SK-N-SH treated with all-trans-retinoic acid at 6 μM for 48 hours (cell line): Measurements from ENCODE around the gene BICD1.

Experiments
- ATAC-seq: fragments of 200-7000 bp; cut with Tn5 transposase; 3 replicates; pipeline ENCODE4 v1.9.1; 2020; ENCODE audit warnings: mild to moderate bottlenecking, moderate library complexity
- ARNTL ChIP-seq: fragments of 450-650 bp; formaldehyde crosslinking; IDR thresholded peaks from 2 replicates; pipeline ENCODE4 v1.5.0; 2020; ENCODE audit warnings: low read depth, mild to moderate bottlenecking, moderate library complexity, borderline replicate concordance
- BACH2 ChIP-seq: fragments of 250-450 bp; sonication (Bioruptor Pico); IDR thresholded peaks from 2 replicates; pipeline ENCODE4 v1.9.0; 2021; ENCODE audit warnings: mild to moderate bottlenecking, borderline replicate concordance
- CREB5 ChIP-seq: fragments of 250-450 bp; sonication (Bioruptor Pico); IDR thresholded peaks from 2 replicates; pipeline ENCODE4 v1.5.1; 2020; ENCODE audit warnings: low read depth, mild to moderate bottlenecking, moderate library complexity
- CSDC2 ChIP-seq: fragments of 250-450 bp; sonication (Bioruptor Pico); IDR thresholded peaks from 2 replicates; pipeline ENCODE4 v1.5.0; 2020; ENCODE audit warnings: mild to moderate bottlenecking, moderate library complexity
- CSRNP3 ChIP-seq: fragments of 250-450 bp; sonication (Bioruptor Pico); IDR thresholded peaks from 2 replicates; pipeline ENCODE4 v1.5.1; 2021; ENCODE audit warnings: mild to moderate bottlenecking, moderate library complexity
- ESRRG ChIP-seq: fragments of 250-450 bp; sonication (Bioruptor Pico); IDR thresholded peaks from 2 replicates; pipeline ENCODE4 v1.6.1; 2021; ENCODE audit warnings: mild to moderate bottlenecking
- GLIS3 ChIP-seq: fragments of 250-450 bp; sonication (Bioruptor Pico); IDR thresholded peaks from 2 replicates; pipeline ENCODE4 v1.5.0; 2020; ENCODE audit warnings: mild to moderate bottlenecking, moderate library complexity
- ISL1 ChIP-seq: fragments of 250-450 bp; sonication (Bioruptor Pico); IDR thresholded peaks from 2 replicates; pipeline ENCODE4 v2.1.2; 2022; ENCODE audit warnings: mild to moderate bottlenecking, moderate library complexity
- OSR1 ChIP-seq: fragments of 250-450 bp; sonication (Bioruptor Pico); IDR thresholded peaks from 2 replicates; pipeline ENCODE4 v1.8.0; 2022; ENCODE audit warnings: moderate library complexity, mild to moderate bottlenecking, inconsistent platforms
- PATZ1 ChIP-seq: fragments of 250-450 bp; sonication (Bioruptor Pico); IDR thresholded peaks from 2 replicates; pipeline ENCODE4 v1.8.0; 2020; ENCODE audit warnings: mild to moderate bottlenecking, moderate library complexity, borderline replicate concordance
- PPARA ChIP-seq: fragments of 250-450 bp; sonication (Bioruptor Pico); IDR thresholded peaks from 2 replicates; pipeline ENCODE4 v1.5.0; 2020; ENCODE audit warnings: mild to moderate bottlenecking, borderline replicate concordance
- RARB ChIP-seq: fragments of 250-450 bp; sonication (Bioruptor Pico); IDR thresholded peaks from 2 replicates; pipeline ENCODE4 v1.8.0; 2021; ENCODE audit warnings: mild to moderate bottlenecking, moderate library complexity
- SNAI2 ChIP-seq: fragments of 250-450 bp; sonication (Bioruptor Pico); IDR thresholded peaks from 2 replicates; pipeline ENCODE4 v1.5.0; 2020; ENCODE audit warnings: mild to moderate bottlenecking, moderate library complexity
- TCF4 ChIP-seq: fragments of 250-450 bp; sonication (Bioruptor Pico); IDR thresholded peaks from 2 replicates; pipeline ENCODE4 v1.8.0; 2021; ENCODE audit warnings: mild to moderate bottlenecking, moderate library complexity, borderline replicate concordance
- TOX ChIP-seq: fragments of 250-450 bp; sonication (Bioruptor Pico); IDR thresholded peaks from 2 replicates; pipeline ENCODE4 v1.8.0; 2021; ENCODE audit warnings: mild to moderate bottlenecking, moderate library complexity, borderline replicate concordance
- ZC3H10 ChIP-seq: fragments of 250-450 bp; sonication (Bioruptor Pico); IDR thresholded peaks from 2 replicates; pipeline ENCODE4 v1.5.1; 2021; ENCODE audit warnings: mild to moderate bottlenecking, moderate library complexity
- ZFP3 ChIP-seq: fragments of 250-450 bp; sonication (Bioruptor Pico); IDR thresholded peaks from 2 replicates; pipeline ENCODE4 v1.5.0; 2020; ENCODE audit warnings: mild to moderate bottlenecking, moderate library complexity
- ZFP30 ChIP-seq: fragments of 450-650 bp; formaldehyde crosslinking; IDR thresholded peaks from 2 replicates; pipeline ENCODE4 v1.5.0; 2022; ENCODE audit warnings: mild to moderate bottlenecking, moderate library complexity
- ZNF565 ChIP-seq: fragments of 450-650 bp; formaldehyde crosslinking; conservative IDR thresholded peaks from 2 replicates; pipeline ENCODE4 v1.5.0; 2020; ENCODE audit warnings: low read depth, mild to moderate bottlenecking, moderate library complexity
- ZNF70 ChIP-seq: fragments of 450-650 bp; formaldehyde crosslinking; IDR thresholded peaks from 2 replicates; pipeline ENCODE4 v1.5.0; 2020; ENCODE audit warnings: mild to moderate bottlenecking, moderate library complexity
- ZNF8 ChIP-seq: fragments of 450-650 bp; formaldehyde crosslinking; IDR thresholded peaks from 2 replicates; pipeline ENCODE4 v1.5.0; 2020; ENCODE audit warnings: mild to moderate bottlenecking, moderate library complexity
- TF ChIP-seq, protein P1 (sequence below): fragments of 250-450 bp; sonication (Bioruptor Pico); IDR thresholded peaks from 2 replicates; pipeline ENCODE4 v1.5.0; 2020; ENCODE audit warnings: mild to moderate bottlenecking, moderate library complexity
- TF ChIP-seq, protein P2 (sequence below): fragments of 250-450 bp; sonication (Bioruptor Pico); IDR thresholded peaks from 2 replicates; pipeline ENCODE4 v1.8.0; 2021; ENCODE audit warnings: low read depth, mild to moderate bottlenecking, moderate library complexity, borderline replicate concordance

BICD1 gene

DNA sequence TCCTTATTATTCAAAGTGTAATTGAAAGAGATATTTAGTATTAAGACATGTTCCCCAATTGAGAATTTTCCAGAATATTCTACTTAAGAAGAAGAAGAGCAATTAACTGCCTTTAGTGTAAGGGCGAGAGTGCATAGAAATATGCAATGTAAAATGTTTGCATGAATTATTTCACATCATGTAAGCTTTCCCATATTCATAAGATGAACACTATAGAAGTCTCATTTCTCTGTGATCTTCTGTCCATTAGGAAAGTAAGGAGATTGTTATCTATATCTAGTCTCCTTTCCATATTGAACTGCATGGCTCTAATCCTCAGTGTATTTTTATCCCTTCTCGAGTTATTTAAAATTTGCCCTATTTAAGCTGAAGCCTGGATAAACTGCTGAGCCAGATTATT, 275.6 kb downstream of the BICD1 start:
- TF ChIP-seq CSRNP3 (no peak), ZNF8 (no peak), PATZ1 (CRISPR knock-in tag) (no peak), SNAI2 (CRISPR knock-in tag) (no peak), BACH2 (CRISPR knock-in tag) (no peak), GLIS3 (CRISPR knock-in tag) (no peak), ARNTL (CRISPR knock-in tag) (no peak), CREB5 (CRISPR knock-in tag) (no peak), ZFP3 (CRISPR knock-in tag) (no peak), TCF4 (CRISPR knock-in tag) (no peak), ESRRG (no peak), ZNF565 (CRISPR knock-in tag) (no peak), TOX (no peak), ZC3H10 (CRISPR knock-in tag) (no peak), PPARA (CRISPR knock-in tag) (no peak), OSR1 (CRISPR knock-in tag) (no peak), ISL1 (CRISPR knock-in tag) (no peak), CSDC2 (CRISPR knock-in tag) (no peak)
- no peak for ATAC-seq

GRCh38 chr12:32390572-32391219, 284.0 kb downstream of the BICD1 start:
- no peak; the same call in 2 of the 3 replicates for ATAC-seq
- TF ChIP-seq OSR1 (CRISPR knock-in tag) (no peak), ZNF70 (CRISPR knock-in tag) (no peak), ZFP30 (CRISPR knock-in tag) (no peak), ZNF8 (no peak), CREB5 (CRISPR knock-in tag) (no peak), ISL1 (CRISPR knock-in tag) (no peak), ARNTL (CRISPR knock-in tag) (no peak), GLIS3 (CRISPR knock-in tag) (no peak), RARB (CRISPR knock-in tag) (no peak), ZC3H10 (CRISPR knock-in tag) (no peak)
- TF ChIP-seq, protein P1, sequence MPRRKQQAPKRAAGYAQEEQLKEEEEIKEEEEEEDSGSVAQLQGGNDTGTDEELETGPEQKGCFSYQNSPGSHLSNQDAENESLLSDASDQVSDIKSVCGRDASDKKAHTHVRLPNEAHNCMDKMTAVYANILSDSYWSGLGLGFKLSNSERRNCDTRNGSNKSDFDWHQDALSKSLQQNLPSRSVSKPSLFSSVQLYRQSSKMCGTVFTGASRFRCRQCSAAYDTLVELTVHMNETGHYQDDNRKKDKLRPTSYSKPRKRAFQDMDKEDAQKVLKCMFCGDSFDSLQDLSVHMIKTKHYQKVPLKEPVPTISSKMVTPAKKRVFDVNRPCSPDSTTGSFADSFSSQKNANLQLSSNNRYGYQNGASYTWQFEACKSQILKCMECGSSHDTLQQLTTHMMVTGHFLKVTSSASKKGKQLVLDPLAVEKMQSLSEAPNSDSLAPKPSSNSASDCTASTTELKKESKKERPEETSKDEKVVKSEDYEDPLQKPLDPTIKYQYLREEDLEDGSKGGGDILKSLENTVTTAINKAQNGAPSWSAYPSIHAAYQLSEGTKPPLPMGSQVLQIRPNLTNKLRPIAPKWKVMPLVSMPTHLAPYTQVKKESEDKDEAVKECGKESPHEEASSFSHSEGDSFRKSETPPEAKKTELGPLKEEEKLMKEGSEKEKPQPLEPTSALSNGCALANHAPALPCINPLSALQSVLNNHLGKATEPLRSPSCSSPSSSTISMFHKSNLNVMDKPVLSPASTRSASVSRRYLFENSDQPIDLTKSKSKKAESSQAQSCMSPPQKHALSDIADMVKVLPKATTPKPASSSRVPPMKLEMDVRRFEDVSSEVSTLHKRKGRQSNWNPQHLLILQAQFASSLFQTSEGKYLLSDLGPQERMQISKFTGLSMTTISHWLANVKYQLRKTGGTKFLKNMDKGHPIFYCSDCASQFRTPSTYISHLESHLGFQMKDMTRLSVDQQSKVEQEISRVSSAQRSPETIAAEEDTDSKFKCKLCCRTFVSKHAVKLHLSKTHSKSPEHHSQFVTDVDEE (CRISPR knock-in tag), result no peak
- TF ChIP-seq, all 23 proteins: peak for 0

DNA sequence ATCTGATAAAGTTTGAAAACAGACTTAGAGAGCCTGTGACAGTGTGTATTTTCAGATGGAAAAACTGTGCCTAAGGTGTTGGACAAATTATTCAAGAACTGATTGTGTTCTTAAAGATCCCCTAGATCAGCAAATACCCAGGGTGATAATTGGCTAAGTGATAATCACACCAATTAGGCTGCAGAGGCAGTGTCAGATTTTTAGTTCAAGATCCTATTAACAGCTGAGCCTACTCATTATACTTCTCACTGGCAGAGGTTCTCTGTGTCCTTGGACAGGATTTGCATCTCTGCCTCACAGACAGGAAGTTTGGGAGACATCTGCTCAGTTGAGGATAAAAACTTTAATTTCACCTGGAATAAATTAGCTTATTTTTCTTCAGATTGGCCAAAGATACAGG, 288.4 kb downstream of the BICD1 start:
- no peak for ATAC-seq
- no peak for TF ChIP-seq CSRNP3
- TF ChIP-seq, protein P2, sequence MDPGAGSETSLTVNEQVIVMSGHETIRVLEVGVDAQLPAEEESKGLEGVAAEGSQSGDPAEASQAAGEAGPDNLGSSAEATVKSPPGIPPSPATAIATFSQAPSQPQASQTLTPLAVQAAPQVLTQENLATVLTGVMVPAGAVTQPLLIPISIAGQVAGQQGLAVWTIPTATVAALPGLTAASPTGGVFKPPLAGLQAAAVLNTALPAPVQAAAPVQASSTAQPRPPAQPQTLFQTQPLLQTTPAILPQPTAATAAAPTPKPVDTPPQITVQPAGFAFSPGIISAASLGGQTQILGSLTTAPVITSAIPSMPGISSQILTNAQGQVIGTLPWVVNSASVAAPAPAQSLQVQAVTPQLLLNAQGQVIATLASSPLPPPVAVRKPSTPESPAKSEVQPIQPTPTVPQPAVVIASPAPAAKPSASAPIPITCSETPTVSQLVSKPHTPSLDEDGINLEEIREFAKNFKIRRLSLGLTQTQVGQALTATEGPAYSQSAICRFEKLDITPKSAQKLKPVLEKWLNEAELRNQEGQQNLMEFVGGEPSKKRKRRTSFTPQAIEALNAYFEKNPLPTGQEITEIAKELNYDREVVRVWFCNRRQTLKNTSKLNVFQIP, result no peak
